ENCODE data around the gene HSD17B11.

DNA sequence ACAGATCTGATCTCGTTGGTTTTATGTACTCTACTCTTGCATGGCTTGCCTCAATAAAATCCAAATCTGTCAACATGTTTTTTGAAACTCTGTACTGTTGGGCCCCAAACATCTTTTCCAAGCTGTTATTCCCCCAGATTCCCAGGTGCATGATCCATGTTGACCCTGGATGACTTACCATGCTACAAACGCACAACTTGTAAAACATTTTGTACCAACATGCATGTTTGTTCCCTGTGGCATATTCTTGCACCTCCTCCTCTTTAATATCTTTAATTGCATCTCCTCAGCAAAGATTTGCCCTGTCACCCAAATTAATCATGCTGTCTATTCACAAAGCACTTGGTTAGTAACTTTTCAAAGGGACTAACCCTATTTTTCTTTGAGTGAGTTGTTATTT, 92.6 kb downstream of the HSD17B11 start:
- TF ChIP-seq, protein P1, sequence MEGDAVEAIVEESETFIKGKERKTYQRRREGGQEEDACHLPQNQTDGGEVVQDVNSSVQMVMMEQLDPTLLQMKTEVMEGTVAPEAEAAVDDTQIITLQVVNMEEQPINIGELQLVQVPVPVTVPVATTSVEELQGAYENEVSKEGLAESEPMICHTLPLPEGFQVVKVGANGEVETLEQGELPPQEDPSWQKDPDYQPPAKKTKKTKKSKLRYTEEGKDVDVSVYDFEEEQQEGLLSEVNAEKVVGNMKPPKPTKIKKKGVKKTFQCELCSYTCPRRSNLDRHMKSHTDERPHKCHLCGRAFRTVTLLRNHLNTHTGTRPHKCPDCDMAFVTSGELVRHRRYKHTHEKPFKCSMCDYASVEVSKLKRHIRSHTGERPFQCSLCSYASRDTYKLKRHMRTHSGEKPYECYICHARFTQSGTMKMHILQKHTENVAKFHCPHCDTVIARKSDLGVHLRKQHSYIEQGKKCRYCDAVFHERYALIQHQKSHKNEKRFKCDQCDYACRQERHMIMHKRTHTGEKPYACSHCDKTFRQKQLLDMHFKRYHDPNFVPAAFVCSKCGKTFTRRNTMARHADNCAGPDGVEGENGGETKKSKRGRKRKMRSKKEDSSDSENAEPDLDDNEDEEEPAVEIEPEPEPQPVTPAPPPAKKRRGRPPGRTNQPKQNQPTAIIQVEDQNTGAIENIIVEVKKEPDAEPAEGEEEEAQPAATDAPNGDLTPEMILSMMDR (IDR thresholded peaks at IDR 0.05 in 4 of 5, conservative IDR thresholded peaks at IDR 0.05 in 1 of 5): no peak
- TF ChIP-seq POLR2A (IDR thresholded peaks at IDR 0.05): no peak

Measured in gastrocnemius medialis (tissue), 4 donors.